HG03060 (cell line): ENCODE data around the gene PAN2.
A peak's percentile ranks its signal among the peaks of the same experiment; 100 is the strongest.
"Not testable (repeated sequence)": the region's sequence is repeated elsewhere in the genome, so short reads cannot be mapped to it uniquely, and the experiment has no call there.

Experiments used
- ATAC-seq: cut with Tn5 transposase; IDR thresholded peaks from one replicate; pipeline ENCODE4 v1.9.1; 2021; ENCODE audit warnings: low read depth, moderate number of reproducible peaks; ENCODE audit not compliant: unreplicated experiment

The PAN2 gene

GRCh38 chr12:56333679-56334489, at the start of gene PAN2:
PAN2 (minus strand) TSS chr12:56334000; CDS start chr12:56333094, 906 bp downstream.
- peak; percentile 80 for ATAC-seq

- no peak for ATAC-seq
These were observed 48.8 kb upstream of the PAN2 start for GRCh38 chr12:56382611-56383010.

GRCh38 chr12:56377989-56378316, 44.2 kb upstream of the PAN2 start:
- no peak for ATAC-seq

- ATAC-seq = no peak
These were observed 43.6 kb upstream of the PAN2 start for GRCh38 chr12:56377310-56377988.

DNA sequence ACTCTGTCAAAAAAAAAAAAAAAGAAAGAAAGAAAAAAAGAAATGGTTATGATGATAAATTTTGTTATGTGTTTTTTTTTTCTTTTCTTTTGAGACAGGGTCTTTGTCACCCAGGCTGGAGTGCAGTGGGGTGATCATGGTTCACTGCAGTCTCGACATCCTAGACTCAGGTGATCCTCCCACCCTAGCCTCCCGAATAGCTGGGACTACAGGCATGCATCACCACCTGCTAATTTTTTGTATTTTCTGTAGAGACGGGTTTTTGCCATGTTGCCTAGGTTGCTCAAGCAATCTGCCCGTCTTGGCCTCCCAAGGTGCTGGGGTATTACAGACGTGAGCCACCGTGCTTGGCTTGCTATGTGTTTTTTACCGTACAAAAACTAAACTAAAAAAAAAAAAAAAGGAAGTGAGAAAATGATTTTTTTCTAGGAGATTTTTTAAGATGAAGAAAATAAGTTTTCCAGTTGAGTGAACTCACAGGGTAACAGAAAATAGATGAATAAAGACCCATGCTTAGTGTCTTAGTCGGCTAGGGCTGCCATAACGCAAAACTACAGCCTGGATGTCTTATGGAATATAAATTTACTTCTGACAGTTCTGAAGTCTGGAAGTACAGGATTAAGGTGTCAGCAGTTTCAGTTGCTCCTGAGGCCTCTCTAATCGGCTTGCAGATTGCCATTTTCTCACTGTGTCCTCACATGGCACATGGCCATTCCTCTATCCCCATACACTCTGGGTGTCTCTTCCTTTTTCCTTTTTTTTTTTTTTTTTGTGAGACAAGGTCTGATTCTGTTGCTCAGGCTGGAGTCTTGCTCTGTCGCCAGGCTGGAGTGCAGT, 42.0 kb upstream of the PAN2 start:
- peak; percentile 44 for ATAC-seq

- peak; percentile 7 for ATAC-seq
These were observed 41.2 kb upstream of the PAN2 start for GRCh38 chr12:56374726-56375597.

- no peak for ATAC-seq
These were observed 39.7 kb upstream of the PAN2 start for GRCh38 chr12:56373515-56373914.

- no peak for ATAC-seq
These were observed 33.1 kb upstream of the PAN2 start for GRCh38 chr12:56366948-56367347.

DNA sequence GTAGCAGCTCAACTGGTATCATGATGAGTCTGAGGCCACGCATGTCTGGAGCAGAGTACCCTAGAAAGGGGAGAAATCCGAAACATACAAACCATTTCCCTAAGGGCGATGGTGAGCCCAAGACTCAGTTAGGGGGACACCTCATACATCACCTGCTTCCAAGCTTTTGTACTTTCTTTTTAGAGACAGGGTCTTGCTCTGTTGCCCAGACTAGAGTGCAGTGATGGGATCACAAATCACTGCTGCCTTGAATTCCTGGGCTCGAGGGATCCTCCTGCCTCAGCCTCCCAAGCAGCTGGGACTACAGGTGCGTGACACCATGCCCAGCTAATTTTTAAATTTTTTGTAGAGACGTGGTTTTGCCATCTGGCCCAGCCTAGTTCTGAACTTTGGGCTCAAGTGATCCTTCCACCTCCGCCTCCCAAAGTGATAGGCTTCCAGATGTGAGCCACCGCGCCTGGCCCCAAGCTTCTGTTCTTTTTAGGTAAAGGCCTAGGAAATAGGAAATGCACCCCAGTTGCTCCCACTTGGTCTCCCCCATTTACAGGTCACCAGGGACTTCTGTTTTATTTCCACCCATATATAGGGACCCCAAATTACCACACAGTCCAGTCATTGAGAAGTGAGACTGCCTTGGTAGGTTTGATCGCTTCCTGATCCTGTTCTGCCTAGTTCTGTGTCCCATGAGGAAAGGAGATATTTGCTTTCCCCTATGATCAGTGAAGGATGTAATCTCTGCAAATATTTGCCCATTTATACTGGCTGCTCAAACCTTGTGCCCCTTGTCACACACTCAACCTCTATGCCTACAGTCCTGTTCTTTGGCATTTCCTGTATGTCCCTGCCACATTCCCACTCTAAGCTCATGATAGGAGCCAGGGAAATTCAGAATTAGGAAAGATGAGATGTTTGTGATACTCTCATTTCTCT, 28.6 kb upstream of the PAN2 start, which contains the start of gene APOF:
Gene APOF (minus strand): TSS at position 728 of the 930 bp plus-strand sequence. CDS start 112 bp downstream, at position 616.
- no peak for ATAC-seq

- ATAC-seq = no peak
These were observed 27.8 kb upstream of the PAN2 start for GRCh38 chr12:56361487-56362129.

DNA sequence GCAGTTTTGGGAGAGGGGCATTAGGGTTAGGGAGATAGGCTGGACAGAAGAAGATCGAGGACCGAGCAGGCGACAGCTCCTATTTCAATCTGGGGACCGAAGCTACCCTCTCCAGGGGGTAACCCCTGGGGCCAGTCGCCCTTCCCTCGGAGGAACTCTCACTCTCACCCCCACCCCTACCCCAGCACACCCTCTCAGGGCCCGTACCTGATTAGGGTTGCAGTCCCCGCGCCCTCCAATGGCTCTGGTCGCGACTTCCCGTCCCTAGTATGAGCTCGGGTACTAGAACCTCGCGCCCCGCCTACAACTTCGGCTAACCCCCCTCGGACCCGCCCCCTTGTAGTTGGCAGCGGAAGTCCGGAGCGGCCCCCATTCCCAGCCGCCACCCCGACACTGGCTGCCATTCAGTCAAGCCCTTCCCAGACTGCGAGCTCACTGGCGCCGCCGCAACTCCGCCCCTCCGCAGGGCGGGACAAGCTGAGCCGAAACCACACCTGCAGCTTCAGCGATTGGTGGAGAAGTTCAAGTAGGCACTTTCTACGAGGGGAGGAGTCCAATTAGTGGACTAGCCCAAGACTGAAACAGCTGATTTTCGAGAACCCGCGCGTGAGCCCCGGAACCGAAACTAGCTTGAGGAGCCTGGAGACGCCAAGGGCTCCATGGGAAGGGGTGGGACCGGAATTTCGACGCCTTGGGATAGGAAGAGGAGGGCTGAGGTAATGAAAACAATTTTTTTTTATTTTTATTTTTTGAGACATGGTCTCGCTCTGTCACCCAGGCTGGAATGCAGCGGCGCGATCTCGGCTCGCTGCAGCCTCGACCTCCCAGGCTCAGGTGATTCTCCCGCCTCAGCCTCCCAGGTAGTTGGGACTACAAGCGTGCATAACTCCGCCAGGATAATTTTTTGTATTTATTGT, 26.3 kb upstream of the PAN2 start, which contains the start of gene STAT2:
Gene STAT2 (minus strand): TSS at position 257 of the 917 bp plus-strand sequence. CDS start 3,536 bp downstream, outside the sequence.
- ATAC-seq = peak; percentile 95

- no peak for ATAC-seq
These were observed 25.2 kb upstream of the PAN2 start for GRCh38 chr12:56358836-56359532.

GRCh38 chr12:56351325-56351724, 17.5 kb upstream of the PAN2 start:
- ATAC-seq = no peak

GRCh38 chr12:56350662-56351061, 16.9 kb upstream of the PAN2 start:
- ATAC-seq = no peak

- ATAC-seq = no peak
These were observed 15.0 kb upstream of the PAN2 start for GRCh38 chr12:56348776-56349175.

- ATAC-seq = not testable (repeated sequence)
These were observed 13.5 kb upstream of the PAN2 start for GRCh38 chr12:56347255-56347654.

DNA sequence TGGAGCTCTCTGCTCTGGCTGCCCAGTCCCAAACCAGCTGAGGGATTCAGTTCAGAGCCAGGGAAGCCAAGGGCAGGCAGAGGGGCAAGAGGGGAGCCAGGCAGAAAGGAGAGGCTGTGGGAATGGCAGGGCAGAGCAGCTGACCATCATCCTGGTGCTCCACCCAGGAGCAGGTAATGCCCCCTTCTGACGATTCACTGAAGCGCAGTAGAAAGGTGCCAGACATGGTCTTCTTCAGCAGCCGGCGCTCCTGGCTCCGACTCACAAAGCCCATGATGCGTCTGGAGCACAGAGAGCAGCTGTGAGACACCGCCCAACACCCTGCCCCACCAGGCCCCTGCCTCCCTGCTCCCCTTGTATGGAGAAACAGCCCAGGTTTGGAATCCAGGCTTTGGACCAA, 12.9 kb upstream of the PAN2 start:
- ATAC-seq = no peak
